Epithelial cell of esophagus (primary cell): ENCODE measurements around the gene SETD9.
A peak's percentile ranks its signal among the peaks of the same experiment; 100 is the strongest.

Source experiments
- DNase-seq: peaks from one replicate; pipeline ENCODE4 v3.0.0; 2010; ENCODE audit warnings: low read depth
- H3K4me3 ChIP-seq: 2 replicates; pipeline ENCODE4 v1.5.1; 2011; ENCODE audit warnings: mild to moderate bottlenecking, low read length, control low read depth
- CTCF ChIP-seq: IDR thresholded peaks from 2 replicates; pipeline ENCODE4 v1.5.1; 2011; ENCODE audit warnings: low read depth, mild to moderate bottlenecking, low read length, control low read depth, inconsistent platforms; ENCODE audit not compliant: insufficient read depth; ENCODE audit errors: missing control alignments

Gene SETD9

GRCh38 chr5:56909294-56910209 lies at the start of gene SETD9:
SETD9 (plus strand) TSS chr5:56909596; CDS start chr5:56909646, 50 bp downstream.
- H3K4me3 ChIP-seq: peak within 1 kb of the TSS; percentile 79
- DNase-seq: peak; percentile 98
- TF ChIP-seq CTCF: no peak

GRCh38 chr5:56861893-56862485 lies 47.4 kb upstream of the SETD9 start:
- peak; percentile 64 for DNase-seq
- no peak overlapping the region for H3K4me3 ChIP-seq
- no peak for TF ChIP-seq CTCF

GRCh38 chr5:56862909-56863308 lies 46.5 kb upstream of the SETD9 start:
- no peak overlapping the region for H3K4me3 ChIP-seq
- TF ChIP-seq CTCF: no peak
- DNase-seq: no peak

- TF ChIP-seq CTCF: no peak
- DNase-seq: no peak
- no peak overlapping the region for H3K4me3 ChIP-seq
These were observed 37.6 kb upstream of the SETD9 start for GRCh38 chr5:56871777-56872176.

- no peak for TF ChIP-seq CTCF
- no peak for DNase-seq
- no peak overlapping the region for H3K4me3 ChIP-seq
These were observed 36.3 kb upstream of the SETD9 start for GRCh38 chr5:56873056-56873455.

GRCh38 chr5:56876327-56876726 lies 33.1 kb upstream of the SETD9 start:
- no peak overlapping the region for H3K4me3 ChIP-seq
- peak; percentile 82 for DNase-seq
- no peak for TF ChIP-seq CTCF

- H3K4me3 ChIP-seq: no peak overlapping the region
- TF ChIP-seq CTCF: no peak
- DNase-seq: no peak
These were observed 27.8 kb upstream of the SETD9 start for GRCh38 chr5:56881571-56881970.
